HK-2 (cell line): ENCODE data around the gene COL1A1.

Experiments used
- DNase-seq: peaks from one replicate; pipeline ENCODE4 v3.0.0-alpha.2; 2018; ENCODE audit not compliant: unreplicated experiment

The COL1A1 gene

DNA sequence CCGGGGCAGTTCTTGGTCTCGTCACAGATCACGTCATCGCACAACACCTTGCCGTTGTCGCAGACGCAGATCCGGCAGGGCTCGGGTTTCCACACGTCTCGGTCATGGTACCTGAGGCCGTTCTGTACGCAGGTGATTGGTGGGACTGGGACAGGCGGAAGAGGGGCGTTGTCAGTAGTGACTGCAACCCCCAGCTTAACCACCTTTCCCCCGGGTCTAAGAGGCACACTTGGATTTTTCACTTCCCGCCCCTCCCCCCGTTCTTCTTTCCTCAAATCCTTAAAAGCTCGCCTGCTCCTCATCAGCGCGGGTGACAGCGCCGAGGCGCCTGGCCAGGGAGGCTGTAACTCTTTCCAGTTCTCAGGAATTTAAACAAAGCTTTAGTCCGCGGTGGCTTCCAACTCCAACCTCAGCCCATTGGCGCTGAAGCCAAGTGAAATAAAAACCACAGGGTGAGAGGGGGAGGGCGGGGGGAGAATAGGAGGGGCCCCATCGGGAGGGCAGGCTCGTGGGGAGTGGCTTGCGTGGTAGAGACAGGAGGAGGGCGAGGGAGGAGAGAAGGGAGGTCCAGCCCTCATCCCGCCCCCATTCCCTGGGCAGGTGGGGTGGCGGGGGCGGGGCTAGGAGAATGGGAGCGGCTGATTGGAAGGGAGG is 1.5 kb downstream of the COL1A1 start:
- peak; percentile 96 for DNase-seq

DNA sequence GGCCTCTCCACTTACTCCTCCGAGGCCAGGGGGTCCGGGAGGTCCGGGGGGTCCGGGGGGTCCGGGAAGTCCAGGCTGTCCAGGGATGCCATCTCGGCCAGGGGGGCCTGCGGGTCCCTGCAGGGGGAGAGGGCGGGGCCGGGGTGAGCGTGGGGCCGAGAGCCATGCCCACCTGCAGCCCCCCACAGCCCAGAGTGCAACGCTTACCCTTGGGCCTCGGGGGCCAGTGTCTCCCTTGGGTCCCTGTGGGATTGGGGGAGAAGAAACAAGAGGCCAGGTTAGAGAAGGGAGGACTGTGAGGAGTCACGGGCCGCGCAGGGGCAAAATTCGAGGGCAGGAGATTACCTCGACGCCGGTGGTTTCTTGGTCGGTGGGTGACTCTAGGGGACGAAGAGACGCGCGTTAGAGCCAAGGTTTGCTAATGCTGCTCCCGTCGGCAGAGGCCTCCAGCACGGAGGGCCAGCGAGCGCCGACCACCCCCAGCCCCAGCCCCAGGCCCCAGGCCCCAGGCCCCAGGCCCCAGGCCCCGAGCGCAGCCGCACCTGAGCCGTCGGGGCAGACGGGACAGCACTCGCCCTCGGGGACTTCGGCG is 2.1 kb downstream of the COL1A1 start:
- DNase-seq: no peak

DNA sequence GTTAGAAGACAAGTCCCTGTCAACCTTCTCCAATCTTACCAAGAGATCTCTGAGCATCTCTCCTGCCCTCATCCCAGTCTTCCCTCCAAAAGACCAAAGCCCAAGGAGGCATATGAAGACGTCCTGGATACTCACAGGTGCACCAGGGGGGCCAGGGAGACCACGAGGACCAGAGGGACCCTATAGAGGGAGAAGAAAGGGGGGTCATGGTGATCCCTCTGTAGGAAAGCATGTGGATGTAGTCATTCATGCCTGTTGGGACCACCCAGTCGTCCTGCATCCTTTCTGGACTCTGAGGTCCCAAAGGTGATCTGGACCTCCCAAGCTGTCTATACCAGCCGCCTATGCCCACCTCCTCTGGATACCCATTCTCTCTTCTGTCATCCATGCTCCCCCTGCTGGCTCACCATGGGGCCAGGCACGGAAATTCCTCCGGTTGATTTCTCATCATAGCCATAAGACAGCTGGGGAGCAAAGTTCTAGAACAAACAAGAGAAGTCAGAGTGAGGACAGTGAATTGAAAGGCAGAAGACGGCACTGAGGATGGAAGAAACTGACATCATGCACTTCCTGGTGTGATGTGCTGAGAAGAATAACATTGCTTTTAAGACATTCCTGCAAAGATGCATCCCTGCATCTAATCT is 3.3 kb downstream of the COL1A1 start:
- peak; percentile 57 for DNase-seq

DNA sequence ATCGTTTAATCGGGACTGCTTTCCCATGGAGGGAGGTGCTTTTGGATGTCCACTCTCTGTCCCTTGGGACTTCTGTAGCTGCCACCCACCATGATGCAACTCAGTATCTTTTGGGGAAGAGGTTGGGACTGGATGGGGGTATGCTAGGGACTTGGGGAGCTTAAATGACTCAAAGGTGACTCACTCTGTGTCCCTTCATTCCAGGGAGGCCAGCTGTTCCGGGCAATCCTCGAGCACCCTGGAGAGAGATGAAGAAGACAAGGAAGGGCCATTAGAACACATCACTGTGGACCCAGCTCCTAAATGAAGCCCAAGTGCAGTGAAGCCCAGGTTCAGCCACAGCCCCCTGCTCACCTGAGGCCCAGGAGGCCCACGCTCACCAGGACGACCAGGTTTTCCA is 4.6 kb downstream of the COL1A1 start:
- no peak for DNase-seq

DNA sequence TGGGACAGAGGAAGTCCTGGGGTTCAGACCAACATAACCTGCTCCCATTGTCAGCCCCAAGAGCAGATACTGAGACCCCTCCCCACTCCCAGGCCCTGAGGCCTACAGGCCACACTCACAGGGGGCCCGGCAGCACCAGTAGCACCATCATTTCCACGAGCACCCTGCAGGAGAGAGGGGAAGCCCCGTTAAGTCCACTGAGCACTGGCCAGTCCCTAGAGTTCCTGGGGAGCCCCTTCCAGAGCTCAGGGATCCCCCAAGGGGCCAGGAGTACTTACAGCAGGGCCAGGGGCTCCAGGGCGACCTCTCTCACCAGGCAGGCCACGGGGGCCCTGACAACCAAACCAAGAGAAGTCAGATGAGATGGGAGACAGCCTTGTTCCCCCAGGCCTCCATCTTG is 5.4 kb downstream of the COL1A1 start:
- DNase-seq: no peak

DNA sequence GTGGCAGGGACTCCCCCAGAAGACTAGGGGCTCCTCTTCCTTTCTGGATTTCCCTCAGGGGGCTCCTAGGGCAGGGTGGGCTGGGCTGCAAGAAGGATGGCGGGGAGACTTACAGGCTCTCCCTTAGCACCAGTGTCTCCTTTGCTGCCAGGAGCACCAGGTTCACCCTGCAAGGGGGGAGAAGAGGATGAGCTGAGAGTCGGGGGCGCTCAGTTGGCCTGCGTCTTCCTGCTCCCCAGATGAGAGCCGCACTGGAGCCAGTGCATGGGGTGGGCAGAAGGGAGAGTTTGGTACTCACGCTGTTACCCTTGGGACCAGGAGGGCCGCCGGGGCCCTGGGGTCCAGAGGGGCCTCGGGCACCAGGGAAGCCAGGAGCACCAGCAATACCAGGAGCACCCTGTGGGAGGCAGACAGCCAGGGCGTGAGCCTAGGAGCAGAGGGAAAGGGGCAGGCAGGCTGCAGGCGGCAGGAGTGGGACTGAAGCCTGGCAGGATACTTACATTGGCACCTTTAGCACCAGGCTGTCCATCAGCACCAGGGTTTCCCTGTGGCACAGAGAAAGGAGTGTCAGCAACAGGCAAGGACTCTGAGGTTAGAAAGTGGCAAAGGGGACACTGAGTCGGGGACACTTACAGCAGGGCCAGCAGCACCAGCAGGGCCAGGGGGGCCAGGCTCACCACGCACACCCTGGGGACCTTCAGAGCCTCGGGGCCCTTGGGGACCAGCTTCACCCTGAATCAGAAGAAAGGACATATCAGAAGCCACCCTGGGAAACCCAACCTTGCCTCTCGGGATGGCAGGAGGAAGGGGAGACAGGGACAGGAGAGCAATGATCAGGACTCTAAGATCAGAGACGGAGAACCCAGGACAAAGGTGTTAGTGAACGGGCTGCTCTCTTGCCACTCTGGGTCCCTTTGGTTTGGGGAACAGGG is 6.2 kb downstream of the COL1A1 start:
- no peak for DNase-seq

DNA sequence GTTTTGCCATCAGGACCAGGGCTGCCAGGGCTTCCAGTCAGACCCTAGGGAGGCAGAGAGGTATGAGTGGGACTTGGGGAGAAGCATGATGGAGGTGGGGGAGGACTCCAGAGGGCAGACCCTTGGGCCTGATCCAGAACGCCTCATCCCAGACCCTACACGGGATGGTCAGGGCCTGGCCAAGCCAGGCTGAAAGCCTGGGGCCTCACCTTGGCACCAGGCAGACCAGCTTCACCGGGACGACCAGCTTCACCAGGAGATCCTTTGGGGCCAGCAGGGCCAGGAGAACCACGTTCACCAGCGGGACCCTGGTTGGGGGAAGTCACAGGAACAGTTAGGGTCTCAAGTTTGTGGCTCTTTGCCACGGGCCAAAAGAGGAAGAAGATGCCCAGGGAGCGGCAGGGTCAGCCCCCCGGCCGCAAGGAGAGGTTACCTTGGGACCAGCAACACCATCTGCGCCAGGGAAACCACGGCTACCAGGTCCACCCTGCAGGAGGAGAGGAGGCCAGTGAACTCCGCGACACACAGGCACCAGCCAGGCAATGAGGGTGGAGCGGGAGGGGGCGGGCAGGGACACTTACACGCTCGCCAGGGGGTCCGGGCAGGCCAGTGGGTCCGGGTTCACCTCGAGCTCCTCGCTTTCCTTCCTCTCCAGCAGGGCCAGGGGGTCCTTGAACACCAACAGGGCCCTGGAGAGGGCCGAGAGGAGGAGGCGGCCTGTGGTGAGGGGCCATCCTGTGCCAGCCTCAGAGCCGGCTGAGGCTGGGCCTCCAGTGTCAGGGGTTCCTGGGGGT is 7.1 kb downstream of the COL1A1 start:
- no peak for DNase-seq

DNA sequence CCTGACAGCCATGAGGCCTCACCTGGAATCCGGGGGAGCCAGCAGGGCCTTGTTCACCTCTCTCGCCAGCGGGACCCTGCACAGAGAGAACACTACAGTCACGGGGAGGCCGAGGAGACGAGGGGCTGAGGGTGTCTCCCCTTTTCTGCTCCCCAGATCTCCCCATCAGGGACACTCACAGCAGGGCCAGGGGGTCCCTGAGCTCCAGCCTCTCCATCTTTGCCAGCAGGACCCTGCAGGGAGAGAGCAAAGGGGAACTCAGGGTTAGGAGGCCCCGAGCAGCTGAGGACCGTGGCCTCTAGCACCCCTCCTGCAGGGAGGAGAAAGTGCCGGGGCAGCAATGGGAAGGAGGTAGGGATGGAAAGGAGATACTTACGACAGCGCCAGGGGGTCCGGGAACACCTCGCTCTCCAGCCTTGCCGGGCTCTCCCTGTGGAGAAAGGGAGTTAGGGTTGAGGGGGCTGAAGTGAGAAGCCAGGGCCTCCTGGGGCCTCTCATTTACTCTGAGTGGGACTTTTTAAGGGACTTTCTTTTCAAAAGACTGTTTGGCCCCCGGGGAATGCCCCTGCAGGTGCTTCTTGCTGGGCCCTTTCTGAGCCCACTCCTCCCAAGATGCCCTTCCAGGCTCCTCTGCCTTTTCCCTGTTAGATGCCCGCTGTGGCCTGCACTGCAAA is 8.7 kb downstream of the COL1A1 start:
- DNase-seq: no peak

DNA sequence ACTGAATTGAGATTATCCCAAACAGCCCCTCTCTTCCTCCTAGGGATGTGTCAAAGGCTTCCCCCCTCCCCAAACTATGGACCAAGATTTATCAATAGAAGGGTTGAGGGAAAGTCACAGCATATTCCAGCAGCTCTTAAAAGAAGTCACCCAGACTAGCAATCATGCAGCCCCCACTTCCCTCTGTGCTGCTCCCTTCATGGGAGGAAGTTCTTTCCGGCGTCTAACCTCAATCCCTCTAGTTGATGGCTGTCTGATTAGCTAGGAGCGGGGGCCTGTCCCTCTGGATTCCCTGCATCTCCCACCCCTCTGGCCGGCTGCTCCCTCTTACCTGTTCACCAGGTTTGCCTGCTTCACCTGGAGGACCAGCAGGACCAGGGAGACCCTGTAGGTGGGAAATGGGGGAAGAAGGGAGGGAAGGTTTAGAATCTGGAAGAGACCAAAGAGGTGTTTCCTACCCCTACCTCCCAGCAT is 9.2 kb downstream of the COL1A1 start:
- DNase-seq: no peak

DNA sequence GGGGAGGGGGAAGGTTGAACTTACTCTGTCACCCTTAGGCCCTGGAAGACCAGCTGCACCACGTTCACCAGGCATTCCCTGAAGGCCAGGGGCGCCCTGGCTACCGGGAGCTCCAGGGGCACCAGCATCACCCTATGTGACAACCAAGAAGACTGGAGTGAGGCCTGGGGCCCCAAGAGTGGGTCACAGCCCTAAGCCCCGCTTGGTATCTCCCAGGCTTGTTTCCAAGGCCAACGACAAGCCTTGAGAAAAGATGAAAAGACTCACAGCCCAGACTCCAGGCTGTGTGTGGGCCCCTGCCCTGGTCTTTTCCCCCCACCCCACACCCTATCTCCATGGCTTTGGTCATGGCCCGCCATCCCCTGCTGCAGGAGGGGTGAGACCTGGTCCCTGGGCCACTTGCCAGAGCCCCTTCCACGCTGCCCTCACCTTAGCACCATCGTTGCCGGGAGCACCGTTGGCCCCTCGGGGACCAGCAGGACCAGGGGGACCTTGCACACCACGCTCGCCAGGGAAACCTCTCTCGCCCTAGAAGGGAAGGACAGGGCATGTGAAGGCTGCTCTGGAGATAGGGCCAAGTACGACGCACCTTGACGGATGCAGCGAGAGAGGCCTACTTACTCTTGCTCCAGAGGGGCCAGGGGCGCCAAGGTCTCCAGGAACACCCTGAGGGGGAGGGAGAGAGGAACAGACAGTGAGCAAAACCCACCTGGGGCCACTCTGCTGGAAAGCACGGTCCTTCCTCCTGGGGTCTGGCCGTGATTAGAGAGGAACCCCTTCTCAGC is 9.9 kb downstream of the COL1A1 start:
- DNase-seq: no peak

DNA sequence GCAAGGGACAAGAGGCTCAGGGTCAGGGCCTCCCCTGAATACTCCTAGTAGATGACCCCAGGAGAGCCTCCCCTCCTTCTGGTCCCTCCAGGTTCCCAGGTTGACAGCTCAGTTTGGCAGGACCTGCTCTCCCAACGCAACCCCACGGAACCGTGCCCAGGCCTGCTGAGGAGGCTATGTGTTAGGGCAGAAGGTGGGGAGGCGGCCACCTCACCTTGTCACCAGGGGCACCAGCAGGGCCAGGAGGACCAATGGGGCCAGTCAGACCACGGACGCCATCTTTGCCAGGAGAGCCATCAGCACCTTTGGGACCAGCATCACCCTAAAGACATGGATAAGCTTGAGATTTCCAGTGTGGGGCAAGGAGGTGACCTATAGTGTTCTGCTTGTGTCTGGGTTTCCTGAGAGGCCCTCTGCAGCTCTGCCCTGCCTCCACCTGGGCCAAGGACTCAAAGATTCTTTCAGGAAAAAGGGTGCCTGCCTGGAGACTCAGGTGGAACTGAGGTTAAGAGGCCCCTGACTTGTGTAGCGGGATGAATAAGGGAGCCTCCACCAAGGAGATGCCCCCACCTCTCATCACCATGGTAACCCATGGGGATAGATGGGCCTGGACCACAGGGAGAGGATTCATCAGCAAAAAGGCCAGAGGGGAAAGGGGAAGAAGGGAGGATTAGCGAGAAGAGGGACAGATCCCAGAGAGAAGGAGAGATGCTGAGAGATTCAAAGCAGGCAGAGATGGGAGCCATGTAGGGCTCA is 10.7 kb downstream of the COL1A1 start:
- no peak for DNase-seq

DNA sequence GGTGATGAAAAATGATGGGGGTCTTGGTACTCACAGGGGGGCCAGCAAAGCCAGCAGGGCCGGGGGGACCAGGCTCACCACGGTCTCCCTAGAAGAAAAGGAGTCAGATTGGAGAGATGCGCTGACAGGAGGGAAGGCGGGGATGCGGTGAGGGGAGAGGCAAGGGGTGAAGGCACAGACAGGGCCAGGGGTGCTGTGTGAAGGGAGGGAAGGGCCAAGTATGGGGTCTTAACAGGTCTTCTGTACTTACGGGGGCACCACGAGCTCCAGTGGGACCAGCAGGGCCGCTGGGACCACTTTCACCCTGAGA is 11.2 kb downstream of the COL1A1 start:
- no peak for DNase-seq

DNA sequence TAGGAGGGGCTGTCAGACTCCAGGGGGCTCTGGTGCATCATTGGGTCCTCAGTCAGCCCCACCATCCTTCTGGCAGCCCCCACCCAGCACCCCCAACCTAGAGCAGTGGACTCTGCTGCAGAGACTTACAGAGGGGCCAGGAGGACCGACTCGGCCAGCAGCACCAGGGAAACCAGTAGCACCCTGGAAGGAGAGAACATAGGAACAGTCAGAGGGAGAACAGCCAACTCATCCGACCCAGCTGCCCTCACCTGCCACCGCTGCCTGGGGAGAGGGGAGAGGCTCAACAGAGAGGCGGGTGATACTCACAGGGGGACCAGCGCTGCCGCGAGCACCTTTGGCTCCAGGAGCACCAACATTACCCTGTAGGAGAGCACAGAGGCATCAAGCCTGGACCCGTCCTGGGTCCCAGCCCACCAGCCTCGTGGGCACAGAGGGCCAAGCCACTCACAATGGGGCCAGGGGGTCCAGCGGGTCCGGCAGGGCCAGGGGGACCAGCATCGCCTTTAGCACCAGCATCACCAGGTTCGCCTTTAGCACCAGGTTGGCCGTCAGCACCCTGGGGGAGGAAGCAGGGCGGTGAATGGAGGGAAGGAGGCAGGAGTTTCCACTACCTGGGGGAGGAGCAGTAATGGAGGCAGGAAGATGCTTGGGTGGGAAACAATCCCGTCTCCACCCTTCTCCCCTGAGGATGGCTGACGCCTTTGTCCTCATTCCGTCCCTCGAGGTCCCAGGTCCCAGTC is 11.7 kb downstream of the COL1A1 start:
- DNase-seq: no peak

DNA sequence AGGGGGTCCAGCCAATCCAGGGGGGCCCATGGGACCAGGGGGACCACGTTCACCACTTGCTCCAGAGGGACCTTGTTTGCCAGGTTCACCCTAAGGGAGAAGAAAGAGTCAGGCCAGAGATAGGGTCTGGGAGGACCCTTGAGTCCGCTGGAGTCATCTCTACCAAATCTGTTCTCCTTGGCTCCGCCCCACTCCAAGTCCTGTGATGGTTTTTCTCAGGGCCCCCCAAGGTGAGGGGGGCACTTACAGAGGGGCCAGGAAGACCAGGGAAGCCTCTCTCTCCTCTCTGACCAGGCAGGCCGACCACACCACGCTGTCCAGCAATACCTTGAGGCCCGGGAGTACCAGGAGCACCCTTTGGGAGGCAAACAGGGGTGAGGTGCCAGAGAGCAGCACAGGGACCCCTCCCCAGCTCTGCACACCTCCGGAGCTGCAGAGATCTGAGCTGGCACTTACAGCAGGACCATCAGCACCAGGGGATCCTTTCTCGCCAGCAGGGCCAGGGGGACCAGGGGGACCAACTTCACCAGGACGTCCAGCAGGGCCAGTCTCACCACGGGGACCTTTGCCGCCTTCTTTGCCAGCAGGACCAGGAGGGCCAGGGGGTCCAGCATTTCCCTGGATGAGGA is 12.4 kb downstream of the COL1A1 start:
- no peak for DNase-seq

DNA sequence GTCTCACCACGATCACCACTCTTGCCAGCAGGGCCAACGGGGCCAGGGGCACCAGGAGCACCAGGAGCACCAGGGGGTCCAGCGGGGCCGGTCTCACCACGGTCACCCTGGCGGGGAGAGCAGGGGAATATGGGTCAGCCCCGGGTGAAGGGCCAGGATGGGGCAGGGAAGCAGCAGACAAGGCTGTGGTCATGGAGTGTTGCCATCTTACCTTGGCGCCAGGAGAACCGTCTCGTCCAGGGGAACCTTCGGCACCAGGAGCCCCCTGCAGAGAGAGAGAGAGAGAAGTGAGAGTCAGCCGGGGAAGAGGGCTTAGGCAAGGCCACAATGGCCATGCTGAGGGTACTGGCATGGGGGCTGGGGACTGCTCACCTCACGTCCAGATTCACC is 12.9 kb downstream of the COL1A1 start:
- DNase-seq: no peak

DNA sequence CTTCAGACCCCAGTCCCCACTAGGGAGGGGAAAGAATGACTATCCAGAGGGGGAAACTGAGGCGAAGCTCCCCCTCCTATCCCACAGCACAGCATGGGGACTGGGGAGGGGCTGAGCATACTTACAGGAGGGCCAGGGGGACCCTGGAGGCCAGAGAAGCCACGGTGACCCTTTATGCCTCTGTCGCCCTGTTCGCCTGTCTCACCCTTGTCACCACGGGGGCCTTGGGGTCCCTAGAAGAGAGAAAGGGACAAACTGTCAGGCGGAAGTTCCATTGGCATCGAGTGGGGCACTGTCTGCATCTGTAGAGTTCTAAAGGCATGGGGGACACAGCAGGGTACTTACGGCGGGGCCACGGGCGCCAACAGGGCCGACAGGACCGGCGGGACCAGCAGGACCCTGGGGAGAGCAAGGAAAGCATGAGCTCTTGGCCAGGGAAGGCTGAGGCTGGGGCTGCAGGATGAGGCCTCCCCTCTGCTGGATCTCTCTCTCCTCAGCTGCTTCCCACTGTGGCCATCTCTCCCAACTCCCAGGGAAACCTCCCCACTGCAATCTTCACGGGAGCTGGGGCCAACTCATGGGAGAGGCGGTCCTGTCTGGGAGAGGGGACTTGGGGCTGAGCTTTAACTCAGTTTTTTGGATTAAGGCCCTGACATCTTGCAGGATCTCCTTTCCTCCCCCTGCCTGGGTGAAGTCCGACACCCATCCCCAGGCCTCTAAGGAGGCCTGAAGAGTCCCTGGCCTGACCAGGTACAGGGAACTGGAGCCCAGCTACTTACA is 13.5 kb downstream of the COL1A1 start:
- no peak for DNase-seq

DNA sequence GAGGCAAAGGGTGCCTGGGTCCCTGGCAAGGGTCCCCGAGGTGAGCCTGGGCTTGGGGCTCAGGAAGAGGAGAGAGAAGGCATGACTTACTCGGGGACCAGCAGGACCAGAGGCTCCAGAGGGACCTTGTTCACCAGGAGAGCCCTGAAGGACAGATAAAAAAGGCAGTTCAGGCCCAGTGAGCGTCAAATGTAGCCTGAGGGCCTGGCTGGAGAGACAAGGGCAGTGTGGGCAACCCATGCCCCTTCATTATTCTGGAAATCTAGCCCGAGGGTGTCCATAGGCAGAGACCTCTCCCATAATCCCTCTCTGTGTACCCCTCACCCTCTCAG is 14.1 kb downstream of the COL1A1 start:
- DNase-seq: no peak
